DMS153 (cell line): Measurements from ENCODE around the gene NCAPH2.

Experiments used
- DNase-seq: peaks from one replicate; lab custom pipeline; 2025; lab: John Stamatoyannopoulos, UW

NCAPH2 gene

GRCh38 chr22:50490531-50491308 lies 17.3 kb upstream of the NCAPH2 start:
- DNase-seq, result peak; percentile 16

GRCh38 chr22:50497093-50497492 lies 10.9 kb upstream of the NCAPH2 start:
- no peak for DNase-seq

GRCh38 chr22:50498322-50498890 lies 9.6 kb upstream of the NCAPH2 start:
- DNase-seq, result peak; percentile 75

- no peak for DNase-seq
These were observed 7.6 kb upstream of the NCAPH2 start for GRCh38 chr22:50500452-50500851.

- no peak for DNase-seq
These were observed 5.9 kb upstream of the NCAPH2 start for GRCh38 chr22:50502096-50502495.

- DNase-seq, result no peak
These were observed 5.2 kb upstream of the NCAPH2 start for GRCh38 chr22:50502628-50503474.

- no peak for DNase-seq
These were observed 4.4 kb upstream of the NCAPH2 start for GRCh38 chr22:50503475-50504145.

GRCh38 chr22:50504369-50505211 lies 3.4 kb upstream of the NCAPH2 start:
- no peak for DNase-seq

GRCh38 chr22:50505276-50505775 lies 2.7 kb upstream of the NCAPH2 start:
- DNase-seq, result no peak

GRCh38 chr22:50505776-50506610 lies 2.0 kb upstream of the NCAPH2 start:
- no peak for DNase-seq

- DNase-seq, result no peak
These were observed 1.2 kb upstream of the NCAPH2 start for GRCh38 chr22:50506611-50507420.

GRCh38 chr22:50507421-50507990 lies 518 bp upstream of the NCAPH2 start, which contains the start of gene LMF2:
Gene LMF2 (minus strand): TSS chr22:50507702. CDS start chr22:50507675, 27 bp downstream.
- DNase-seq, result peak; percentile 43

GRCh38 chr22:50508897-50509296 lies 873 bp downstream of the NCAPH2 start:
- DNase-seq, result no peak

- DNase-seq, result no peak
These were observed 5.2 kb downstream of the NCAPH2 start for GRCh38 chr22:50513175-50513574.

GRCh38 chr22:50516068-50516467 lies 8.0 kb downstream of the NCAPH2 start:
- DNase-seq, result no peak

- DNase-seq, result no peak
These were observed 8.9 kb downstream of the NCAPH2 start for GRCh38 chr22:50516891-50517290.

- no peak for DNase-seq
These were observed 9.7 kb downstream of the NCAPH2 start for GRCh38 chr22:50517495-50518260.

- DNase-seq, result no peak
These were observed 10.6 kb downstream of the NCAPH2 start for GRCh38 chr22:50518606-50519005.
